ENCODE results near the gene HAO1.

The HAO1 gene

DNA sequence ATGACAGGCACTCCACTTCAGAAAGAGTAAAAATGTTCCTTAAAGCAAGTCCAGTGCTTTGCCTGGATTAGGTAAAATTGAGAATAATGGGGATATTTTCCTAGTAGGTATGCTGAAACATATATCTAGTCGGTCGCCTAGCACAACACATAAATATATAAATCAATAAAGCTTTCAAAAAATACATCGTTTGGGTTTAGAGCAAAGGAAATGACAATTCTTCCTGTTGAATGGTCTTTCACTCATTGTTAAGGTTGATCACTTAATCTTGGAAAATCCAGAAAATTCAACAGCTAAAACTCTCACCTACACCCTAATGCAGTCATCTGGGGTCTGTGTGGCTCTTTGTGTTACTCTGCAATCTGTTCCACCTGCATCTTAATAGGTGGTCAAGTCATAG, 13.9 kb downstream of the HAO1 start:
- DNase-seq = no peak

DNA sequence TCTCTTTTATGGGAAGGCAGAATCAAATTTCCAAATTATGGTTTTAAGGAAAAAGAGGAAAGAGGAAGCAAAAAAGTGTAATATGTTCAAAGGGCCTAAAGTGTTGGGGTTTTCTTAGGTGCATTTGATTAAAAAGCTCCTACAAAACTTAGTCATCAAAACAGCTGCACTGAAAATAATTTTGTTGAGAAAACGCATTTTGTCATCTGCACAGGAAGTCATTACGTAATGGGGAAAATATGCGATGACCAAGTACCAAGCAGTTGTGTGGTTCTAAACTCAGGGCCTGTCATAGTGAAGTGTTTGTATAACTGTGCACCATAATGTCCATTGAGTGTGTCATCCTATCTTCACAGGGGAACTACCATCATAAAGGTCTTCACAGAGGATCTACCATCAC, 15.6 kb downstream of the HAO1 start:
- DNase-seq = no peak

DNA sequence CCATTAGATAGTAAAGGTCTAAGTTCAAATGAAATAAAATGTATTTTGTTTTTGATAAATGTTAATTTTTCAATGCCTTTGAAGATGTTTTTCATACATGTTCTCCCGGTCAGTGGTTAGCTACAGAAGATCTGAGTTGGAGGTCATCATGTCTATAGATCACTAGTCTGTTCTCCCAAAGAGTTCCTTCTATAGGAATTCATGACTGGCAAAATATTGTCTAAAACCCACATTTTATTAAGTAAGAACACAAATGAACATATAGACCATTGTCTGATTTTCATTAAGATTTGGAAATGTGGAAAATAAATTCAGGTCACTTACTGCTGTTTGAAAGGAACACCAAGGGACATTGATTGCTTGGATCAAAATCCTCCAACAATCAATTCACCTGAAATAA, 23.6 kb downstream of the HAO1 start:
- DNase-seq = no peak

DNA sequence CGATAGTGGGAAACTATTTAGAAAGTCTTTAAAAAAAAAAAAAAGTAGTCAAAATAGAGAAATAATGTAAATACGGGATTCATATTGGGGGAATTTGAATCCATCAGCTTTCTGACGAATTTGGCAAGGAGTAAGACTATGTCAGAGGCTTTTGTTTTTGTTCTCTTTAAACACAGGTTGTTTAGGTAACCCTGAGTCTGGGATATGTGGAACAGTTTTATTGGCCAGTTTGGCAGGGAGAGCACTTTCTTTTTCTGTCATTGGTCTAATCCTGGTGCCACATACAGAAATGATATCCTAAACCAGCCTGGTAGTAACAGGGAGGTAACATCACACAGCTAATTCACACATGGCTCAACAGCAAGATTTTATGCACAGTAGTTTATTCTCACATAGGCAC, 27.7 kb downstream of the HAO1 start:
- DNase-seq = no peak

DNA sequence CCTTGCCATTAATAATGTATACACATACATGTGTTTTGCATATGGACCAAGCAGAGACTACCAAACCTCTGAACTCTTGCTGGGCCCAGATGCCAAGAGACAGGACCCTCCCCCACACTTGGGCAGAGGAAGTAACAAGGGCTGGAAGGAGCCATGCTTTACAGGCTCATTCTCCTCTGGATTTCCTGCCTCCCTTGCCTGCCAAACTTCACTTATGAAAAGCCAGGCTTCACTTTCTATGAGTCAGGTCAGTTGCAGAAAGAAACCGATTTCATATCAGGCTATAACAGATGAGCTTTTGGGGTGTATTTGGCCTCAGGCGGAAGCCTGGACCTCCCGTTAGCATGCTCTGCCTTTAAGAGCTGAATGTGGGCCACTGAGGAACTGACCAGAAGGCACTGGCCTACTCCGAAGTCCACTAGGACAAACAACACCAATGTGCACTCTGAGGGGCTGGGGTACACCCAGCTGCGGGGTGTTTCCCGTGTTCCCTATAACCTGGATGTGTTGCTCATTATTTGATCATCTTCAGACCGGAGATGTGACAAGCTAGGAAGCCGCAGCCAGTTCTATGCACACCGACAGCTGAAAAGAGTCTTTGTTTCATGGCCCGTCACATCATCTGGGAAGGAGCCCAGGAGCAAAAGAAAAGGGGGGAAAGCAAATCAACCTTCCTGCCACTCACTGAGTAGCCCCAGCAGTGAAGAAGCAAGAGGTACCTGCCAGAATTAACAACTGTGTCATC, 28.5 kb downstream of the HAO1 start:
- no peak for DNase-seq

DNA sequence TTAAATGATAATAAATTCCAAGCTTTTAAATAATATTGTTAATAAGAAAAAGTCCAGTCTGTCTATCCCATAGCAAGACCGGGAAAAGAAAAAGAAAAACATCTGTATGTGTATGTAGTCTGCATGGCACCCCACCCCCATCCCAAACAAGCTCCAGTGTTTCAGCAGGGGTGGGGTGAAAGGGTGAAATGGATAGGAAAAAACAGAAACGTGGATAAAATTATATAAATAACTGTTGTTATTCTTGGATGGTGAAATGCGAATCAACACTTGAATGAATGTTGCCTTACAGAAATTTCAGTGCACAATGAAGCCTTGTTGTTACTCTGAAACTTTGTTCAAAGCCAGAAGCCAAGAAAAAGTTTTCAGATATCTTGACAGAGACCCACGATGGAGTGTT, 31.4 kb downstream of the HAO1 start:
- DNase-seq = no peak

DNA sequence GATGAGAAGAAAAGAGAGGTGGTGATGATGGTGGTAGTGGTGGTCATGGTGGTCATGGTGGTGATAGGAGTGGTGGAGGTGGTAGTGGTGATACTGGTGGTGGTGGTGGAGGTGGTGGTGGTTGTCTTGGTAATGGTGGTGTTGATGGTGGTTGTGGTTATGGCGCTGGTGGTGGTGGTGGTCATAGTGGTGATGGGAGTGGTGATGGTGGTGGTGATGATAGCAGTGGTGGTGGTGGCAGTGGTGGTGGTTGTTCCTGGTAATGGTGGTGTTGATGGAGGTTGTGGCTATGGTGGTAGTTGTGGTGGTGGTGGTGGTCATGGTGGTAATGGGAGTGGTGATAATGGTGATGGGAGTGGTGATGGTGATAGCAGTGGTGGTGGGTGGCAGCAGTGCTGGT, 36.8 kb downstream of the HAO1 start:
- no peak for DNase-seq

DNA sequence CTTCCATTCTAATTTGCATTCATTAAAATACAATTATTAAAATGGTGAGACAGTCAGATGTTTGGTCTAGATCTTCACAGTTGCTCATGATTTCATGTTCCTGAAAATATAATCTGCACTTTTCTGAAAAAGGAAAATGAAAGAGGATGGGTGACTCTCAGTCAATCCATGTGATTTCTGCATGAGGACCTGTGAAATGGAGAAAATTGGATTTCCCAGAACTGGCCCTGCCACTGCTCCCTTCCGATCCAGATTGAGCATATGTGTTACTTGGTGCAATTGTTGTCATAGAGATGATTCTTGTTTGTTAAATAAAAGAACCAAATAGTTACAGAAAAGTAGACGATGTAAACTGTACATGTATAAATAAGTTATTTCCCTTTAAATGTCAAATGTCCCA, 37.4 kb downstream of the HAO1 start:
- no peak for DNase-seq

DNA sequence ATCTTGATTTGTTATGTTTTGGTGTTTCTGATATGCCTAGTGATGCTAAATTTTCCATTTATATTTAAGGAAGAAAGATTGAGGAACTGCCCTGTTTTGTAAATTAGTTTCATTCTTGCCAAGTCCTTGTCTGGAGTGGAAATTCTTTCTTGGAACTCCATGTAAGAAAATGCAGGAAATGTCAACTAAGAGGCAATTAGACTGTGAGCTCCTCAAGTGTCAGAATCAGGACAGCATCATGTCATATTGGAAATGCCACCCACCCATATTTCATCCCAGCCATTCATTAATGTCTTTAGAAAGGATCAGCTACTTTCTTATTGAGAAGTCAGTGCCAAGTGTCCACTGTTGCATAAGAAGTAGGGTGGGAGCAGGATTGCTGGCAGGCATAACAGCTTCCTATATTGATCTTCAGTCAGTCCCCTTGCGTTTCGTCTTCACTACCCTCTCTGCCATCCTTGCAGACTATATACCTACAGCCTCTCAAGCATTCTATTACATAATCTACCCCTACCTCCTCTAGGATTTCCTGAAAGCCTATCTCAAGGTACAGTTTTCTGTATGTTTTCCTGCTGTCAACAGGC, 42.4 kb downstream of the HAO1 start:
- DNase-seq = no peak

DNA sequence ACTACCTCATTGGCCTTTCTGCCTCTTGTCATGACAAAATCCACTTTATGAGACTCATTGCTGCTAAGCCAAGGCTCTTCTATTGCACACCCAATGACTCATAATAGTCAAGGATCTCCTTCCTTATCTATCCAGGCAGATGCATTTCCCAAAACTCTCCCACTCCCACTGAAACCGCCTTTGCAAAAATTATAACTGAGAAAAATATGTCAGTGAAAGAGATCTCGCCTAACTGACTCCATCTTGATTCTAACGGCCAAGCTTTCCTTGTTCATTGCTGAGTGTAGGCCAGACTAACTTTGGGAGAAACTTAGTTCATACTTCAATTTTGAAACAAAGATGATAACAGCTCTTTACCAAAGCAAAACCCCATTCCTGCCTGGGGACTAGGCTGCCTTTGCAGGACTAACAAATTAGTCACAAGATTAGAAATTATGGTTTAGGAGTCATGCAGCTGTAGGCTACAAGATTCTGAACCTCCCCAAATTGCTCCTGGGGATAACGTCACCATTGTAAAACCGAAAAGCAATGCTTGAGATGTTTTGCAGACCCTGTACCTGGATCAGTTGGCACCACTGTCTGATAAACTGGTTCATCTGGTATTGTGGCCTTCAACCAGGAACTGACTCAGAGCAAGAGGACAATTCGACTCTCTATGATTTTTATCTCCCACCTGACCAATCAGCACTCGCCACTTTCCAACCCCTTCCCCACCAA, 47.1 kb downstream of the HAO1 start:
- no peak for DNase-seq

DNA sequence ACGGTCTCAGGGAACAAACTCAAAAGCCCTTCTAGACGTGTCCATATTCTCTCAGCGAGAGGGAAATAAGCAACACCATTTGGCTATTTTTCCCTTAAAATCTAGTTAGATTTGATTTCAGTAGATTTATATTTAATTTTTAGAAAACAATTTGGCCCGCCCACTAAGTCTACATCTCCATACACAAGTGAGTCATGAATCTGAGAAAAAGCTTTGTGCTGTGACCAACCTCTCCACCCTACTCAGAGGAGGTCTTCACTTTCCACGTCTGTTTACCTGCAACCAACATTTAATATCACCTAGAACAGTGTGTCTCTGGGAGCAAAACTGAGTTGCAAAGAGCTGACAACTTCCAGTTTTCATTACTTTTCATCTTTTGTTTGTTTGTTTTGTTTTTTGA, 48.6 kb downstream of the HAO1 start:
- DNase-seq = no peak

DNA sequence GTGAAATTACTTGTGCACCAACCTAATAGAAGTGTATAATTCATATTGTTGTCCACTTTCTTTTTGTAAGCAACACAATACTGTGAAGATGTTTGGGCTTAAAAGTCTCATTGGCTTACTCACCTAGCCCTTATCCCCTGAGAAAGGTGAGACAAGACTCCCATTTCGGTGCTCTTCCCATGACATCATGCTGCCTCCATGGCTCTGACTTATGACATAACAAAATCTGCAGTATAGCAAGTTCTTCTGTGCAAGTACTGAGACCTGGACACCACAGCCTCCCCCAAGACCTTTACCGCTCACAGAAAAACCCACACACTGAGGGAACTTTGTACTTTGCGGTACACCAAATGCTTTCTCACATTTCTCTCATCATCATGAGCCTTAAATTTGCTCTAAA, 50.5 kb downstream of the HAO1 start:
- DNase-seq = no peak

DNA sequence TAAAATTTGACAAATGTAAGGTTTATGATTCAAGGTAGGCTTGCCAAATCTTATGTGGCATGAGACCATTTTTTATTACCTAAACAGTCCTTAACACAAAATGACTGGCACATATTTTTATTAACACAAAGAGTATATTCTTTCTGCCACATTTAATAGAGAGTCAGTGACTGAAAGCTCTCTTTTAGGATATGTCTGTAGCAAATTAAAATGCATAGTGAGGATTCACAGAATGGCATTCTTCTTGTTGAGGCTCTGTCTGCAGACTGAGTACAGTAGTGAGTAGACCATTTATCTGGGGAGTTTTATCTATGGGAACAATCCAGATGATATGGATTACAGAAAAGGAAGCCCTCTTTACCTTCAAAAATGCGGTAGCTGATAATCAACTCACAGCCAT, 56.5 kb downstream of the HAO1 start:
- DNase-seq = no peak

DNA sequence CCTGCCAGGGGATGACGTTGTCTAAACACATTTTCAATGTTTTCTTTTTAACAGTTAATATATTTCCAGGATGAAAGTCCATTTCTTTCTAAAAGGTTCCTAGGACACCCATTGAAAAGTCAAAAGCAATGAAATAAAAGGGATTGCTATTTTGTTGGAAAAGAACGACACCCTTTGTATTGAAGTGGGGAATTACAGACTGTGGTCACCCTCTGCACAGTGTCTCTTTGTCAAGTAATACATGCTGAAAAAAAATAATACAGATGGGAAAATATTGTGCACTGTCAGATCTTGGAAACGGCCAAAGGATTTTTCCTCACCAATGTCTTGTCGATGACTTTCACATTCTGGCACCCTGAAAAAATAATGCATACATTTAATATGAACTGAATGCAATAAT, 56.9 kb downstream of the HAO1 start:
- no peak for DNase-seq

DNA sequence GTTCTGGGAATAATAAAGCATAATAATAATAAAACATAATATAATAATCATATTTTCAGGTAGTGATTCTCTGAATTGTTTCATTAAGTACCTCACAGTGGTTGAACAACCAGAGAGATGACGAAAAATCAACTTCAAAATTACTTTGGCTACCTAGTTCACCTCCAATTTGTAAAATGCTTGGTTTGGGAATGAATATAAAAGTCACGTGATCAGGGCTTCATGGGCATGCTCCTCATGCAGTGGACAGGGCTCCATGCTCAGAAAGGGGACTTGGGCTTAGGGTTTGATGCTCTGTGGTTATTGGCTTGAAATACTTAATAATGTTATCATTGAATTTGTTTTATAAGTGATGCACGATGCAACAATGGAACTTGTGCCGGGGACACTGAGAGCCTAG, 58.2 kb downstream of the HAO1 start:
- DNase-seq = no peak

DNA sequence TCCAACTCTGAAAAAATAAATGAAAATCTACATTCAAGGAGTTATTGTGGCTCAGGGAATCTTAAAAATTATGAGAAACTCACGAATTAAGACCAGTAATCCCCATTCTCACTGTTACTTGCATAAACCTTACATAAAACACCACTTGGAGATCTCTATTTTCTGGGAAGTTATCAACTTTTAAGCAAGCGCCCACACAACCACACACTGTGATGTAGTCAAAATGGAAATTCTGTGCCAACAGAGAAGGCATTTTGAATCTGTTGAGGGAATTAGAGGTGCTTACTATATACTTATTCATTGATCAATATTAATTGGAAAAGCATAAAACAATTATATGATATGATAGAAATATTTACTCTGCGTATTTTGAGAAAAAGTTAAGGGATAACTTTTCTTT, 58.7 kb downstream of the HAO1 start:
- DNase-seq = no peak

DNA sequence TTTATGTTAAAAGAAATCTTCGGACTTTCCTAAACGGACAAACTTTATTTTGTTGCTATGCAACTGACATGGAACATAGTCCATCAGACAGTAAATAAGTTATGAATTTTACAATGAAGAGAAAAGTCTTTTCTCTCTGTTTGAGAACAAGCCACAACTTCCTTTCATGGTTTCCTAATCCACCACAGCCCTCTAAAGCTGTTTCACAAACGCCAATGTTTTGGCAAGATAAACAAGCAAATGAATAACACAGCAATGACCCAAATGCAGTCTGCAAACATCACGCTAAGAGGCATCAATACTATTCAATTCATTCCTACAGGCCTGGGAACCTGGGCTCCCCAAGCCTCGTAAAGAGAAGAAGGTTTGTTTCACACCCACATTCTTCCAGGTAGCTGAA, 60.4 kb downstream of the HAO1 start:
- no peak for DNase-seq

DNA sequence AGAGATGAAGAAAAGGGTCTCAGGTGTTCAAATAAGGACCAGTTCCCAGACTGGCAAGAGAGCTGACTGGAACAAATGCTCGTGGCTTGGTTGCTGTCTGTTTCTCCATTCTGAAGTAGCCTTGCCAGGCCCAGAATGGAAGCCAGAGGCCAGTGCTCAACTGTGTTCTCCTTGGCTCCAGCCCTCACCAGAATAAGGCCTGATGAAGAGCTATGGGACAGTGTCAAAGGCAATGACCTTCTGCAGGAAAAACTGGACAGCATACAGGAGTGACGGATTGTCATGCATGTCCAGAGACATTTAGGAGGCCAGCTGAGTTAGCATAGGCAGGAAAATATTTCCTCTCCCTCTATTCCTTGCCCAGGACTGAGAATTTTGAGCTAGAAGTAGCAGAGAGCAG, 72.2 kb downstream of the HAO1 start:
- DNase-seq = no peak

DNA sequence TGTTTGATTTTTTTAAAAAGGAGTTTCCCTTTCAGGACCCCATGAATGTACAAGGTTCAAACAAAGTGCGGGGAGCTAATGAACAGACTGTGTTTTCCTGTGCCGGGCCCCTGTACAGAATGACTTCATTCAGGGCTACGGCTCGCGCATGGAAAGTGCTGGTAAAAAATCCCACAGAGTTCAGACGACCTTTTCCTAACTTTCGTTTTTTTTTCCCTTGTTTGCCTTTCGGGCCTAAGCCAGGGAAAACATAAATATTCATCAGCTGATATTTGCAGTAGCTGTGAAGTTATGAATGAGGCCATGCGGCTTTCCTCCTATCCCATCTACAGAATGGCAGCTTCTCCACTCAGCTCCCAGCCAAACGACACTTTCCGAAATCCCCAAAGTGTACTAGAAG, 74.0 kb downstream of the HAO1 start:
- no peak for DNase-seq

DNA sequence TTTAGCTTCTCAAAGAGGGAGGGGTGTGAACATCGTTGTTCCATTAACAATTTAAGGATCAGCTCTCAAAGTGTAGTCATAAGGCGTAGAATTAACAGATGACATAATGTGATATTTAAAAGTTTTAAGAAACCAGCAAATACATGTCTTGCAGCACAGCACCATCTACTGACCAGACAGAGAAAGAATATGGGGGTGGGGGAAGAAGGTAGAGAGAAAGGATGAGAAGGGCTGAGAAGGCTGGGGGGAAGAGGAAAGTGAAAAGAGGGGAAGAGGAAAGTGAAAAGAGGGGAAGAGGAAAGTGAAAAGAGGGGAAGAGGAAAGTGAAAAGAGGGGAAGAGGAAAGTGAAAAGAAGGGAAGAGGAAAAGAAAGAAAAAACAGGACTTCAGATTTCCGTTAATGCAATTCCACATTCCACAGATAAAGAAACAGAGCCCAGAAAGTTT, 80.9 kb downstream of the HAO1 start:
- DNase-seq = peak; percentile 28

DNA sequence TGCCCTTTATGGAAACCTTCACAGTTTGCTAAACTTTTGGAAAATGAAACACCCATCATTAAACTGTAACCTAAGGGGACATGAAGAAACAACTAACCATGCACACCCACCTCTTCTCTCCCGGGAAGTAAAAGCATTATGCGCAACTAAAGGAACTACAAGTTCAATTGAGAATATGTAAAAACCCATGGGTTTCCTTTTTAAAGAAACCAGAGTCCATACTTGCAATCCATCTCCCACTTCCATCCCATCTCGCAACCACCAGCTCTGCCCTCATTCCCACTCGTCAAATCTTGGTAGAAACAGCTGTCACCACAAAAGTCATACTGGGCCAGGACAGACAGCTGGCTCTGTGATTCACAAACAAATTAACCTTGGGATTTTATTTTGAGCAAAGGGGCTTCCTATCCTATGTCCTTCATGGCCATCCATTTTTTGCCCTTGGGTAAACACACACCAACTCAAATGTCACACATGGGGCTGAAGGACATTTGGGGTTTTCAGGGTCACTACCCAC, 81.5 kb downstream of the HAO1 start:
- no peak for DNase-seq

DNA sequence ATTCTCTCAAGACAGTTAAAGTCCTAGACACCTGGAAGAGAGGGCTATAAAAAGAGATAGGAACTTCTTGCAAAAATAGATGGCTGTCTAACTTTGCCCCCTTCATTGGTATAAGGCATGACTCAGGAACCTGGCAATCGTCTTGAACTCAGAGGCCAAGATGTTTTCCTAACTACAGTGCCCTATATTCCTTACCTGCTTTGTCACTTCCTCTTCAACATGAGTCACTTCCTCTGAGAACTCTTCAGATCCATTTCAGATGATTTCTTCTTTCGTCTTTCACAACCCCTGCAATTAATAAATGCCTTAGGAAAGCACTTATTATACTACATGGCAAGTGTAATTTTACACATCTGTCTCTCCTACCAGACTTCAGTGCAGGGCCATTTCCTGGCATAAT, 83.5 kb downstream of the HAO1 start:
- no peak for DNase-seq

DNA sequence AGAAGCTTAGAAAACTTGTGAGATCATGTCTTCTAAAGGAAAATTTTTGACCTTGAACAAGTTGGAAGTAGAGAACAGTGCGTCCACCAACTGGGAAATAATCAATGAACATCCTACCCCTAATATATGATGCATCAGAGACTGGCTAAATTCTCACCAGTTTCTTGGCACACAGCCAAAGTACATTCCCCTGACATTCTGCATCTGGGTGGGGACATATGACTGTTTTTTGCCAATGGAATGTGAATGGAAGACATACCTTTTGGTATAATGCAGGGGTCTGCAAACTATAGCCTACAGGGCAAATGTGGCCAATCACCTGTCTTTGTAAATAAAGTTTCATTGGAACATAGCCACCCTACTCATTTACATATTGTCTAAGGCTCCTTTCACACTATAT, 84.7 kb downstream of the HAO1 start:
- DNase-seq = no peak

DNA sequence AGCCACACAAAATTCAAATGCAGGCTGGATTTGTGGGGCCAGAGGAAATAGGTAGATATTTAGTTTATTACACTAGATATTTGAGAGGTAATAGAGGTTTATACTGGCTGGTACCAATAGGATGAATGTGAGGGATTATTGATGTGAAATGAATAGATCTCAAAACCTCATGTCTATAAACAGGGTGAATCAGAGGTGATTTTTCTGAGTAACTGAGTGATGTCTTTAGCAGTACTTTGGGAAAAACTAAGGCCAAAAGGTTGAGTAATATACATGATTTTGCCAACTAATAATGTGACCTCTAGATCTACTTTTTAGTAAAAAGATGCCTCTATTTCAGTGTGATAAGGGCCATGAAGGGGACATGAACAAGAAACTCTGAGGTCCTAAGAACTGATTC, 86.8 kb downstream of the HAO1 start:
- no peak for DNase-seq
